ENCODE data around the gene HOXA13. TPM values are rescaled to one million over a fixed set of nuclear protein-coding genes. Genes with fewer than 3 reads are reported as not detected.

HOXA13 gene
- total RNA-seq, 4 donors from 2014 or later: 0.82 to 2.4 (median 1.7) TPM

GRCh38 chr7:27208998-27209397 lies 9.1 kb upstream of the HOXA13 start:
- H3K9me3 ChIP-seq: no peaks in the 10 kb centered on the region
- no peak overlapping the region for H3K27ac ChIP-seq
- TF ChIP-seq POLR2A (IDR thresholded peaks at IDR 0.05): no peak
- TF ChIP-seq CTCF (IDR thresholded peaks at IDR 0.05 in 4 of 5, conservative IDR thresholded peaks at IDR 0.05 in 1 of 5): no peak
- in situ Hi-C loops (cut with MboI; ENCODE audit: low sequenced_read_pairs in 4 of 4): loop anchor here (5.0 to 25.0 kb wide), 7 partner anchors 353 to 806 kb away; no protein-coding TSS in a partner anchor
- H3K4me1 ChIP-seq: peaks cover 11 to 13% of the 10 kb centered on the region in 2 donors
- H3K36me3 ChIP-seq: no peaks in the 10 kb centered on the region
- ATAC-seq (no peak), DNase-seq (no peak)
- peaks cover 29 to 56% (median 55%) of the 10 kb centered on the region in 3 donors for H3K27me3 ChIP-seq
- intact Hi-C loops (cut with DNase I; ENCODE audit: low total_unique reads): no loop called here
- no peak overlapping the region for H3K4me3 ChIP-seq

- no peak overlapping the region for H3K27ac ChIP-seq
- no peaks in the 10 kb centered on the region for H3K9me3 ChIP-seq
- TF ChIP-seq POLR2A (IDR thresholded peaks at IDR 0.05) (no peak), CTCF (IDR thresholded peaks at IDR 0.05 in 4 of 5, conservative IDR thresholded peaks at IDR 0.05 in 1 of 5) (no peak)
- in situ Hi-C loops (cut with MboI; ENCODE audit: low sequenced_read_pairs in 4 of 4): loop anchor here (5.0 to 25.0 kb wide), 7 partner anchors 355 to 807 kb away; no protein-coding TSS in a partner anchor
- H3K4me3 ChIP-seq: no peak overlapping the region
- H3K27me3 ChIP-seq: peaks cover 40 to 62% (median 58%) of the 10 kb centered on the region in 3 donors
- intact Hi-C loops (cut with DNase I; ENCODE audit: low total_unique reads): no loop called here
- ATAC-seq (no peak), DNase-seq (no peak)
- H3K4me1 ChIP-seq: peaks cover 11 to 13% of the 10 kb centered on the region in 2 donors
- no peaks in the 10 kb centered on the region for H3K36me3 ChIP-seq
These were observed 7.6 kb upstream of the HOXA13 start for GRCh38 chr7:27207348-27207985.

- in situ Hi-C loops (cut with MboI; ENCODE audit: low sequenced_read_pairs in 4 of 4): loop anchor here (5.0 to 25.0 kb wide), 7 partner anchors 357 to 809 kb away; no protein-coding TSS in a partner anchor
- ATAC-seq (no peak), DNase-seq (no peak)
- Histone ChIP-seq H3K27me3 (peaks cover 41 to 68% (median 59%) of the 10 kb centered on the region in 3 donors), H3K36me3 (no peaks in the 10 kb centered on the region), H3K9me3 (no peaks in the 10 kb centered on the region), H3K4me1 (peaks cover 11 to 12% of the 10 kb centered on the region in 2 donors), H3K27ac (no peak overlapping the region), H3K4me3 (peak overlapping the region; percentile 26 to 54 (median 34))
- no peak for TF ChIP-seq POLR2A (IDR thresholded peaks at IDR 0.05)
- no peak for TF ChIP-seq CTCF (IDR thresholded peaks at IDR 0.05 in 4 of 5, conservative IDR thresholded peaks at IDR 0.05 in 1 of 5)
- intact Hi-C loops (cut with DNase I; ENCODE audit: low total_unique reads): no loop called here
These were observed 5.7 kb upstream of the HOXA13 start for GRCh38 chr7:27205325-27206280.

DNA sequence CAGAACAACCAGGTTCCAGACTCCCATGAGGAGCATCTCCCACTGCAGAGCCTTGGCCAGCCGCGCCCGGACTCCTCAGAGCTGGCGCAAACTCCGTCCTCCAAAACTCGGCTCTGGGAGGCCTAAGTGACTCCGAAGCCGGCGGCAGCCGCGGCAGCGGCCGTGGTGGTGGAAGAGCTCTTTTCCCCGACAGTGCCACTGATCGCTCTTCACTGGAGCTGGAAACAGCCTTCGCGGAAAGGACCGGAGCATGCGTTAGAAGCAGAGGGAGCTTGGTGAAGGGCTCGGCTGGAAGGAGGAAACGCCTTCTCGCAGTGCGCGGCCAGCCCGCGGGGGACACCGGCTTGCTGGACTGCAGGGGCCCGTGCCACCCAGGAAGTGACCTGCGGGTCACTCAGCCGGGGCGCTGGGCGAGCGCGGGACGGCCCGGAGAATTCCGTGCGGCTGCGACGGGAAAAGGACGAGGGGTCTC lies 5.0 kb upstream of the HOXA13 start:
- Histone ChIP-seq H3K4me3 (peak overlapping the region; percentile 26 to 54 (median 34)), H3K4me1 (peaks cover 8 to 10% of the 10 kb centered on the region in 2 donors), H3K27me3 (peaks cover 41 to 69% (median 57%) of the 10 kb centered on the region in 3 donors), H3K27ac (no peak overlapping the region), H3K36me3 (no peaks in the 10 kb centered on the region), H3K9me3 (no peaks in the 10 kb centered on the region)
- TF ChIP-seq POLR2A (IDR thresholded peaks at IDR 0.05): no peak
- no peak for TF ChIP-seq CTCF (IDR thresholded peaks at IDR 0.05 in 4 of 5, conservative IDR thresholded peaks at IDR 0.05 in 1 of 5)
- DNase-seq (no peak), ATAC-seq (peak in 1 of 2 donors; percentile 12)
- in situ Hi-C loops (cut with MboI; ENCODE audit: low sequenced_read_pairs in 4 of 4) (loop anchor here (5.0 to 25.0 kb wide), 7 partner anchors 357 to 810 kb away; no protein-coding TSS in a partner anchor), intact Hi-C loops (cut with DNase I; ENCODE audit: low total_unique reads) (no loop called here)
